Stimulated activated CD8-positive, alpha-beta memory T cell treated with anti-CD3 and anti-CD28 coated beads, Interleukin-7, amount 100 ng/mL, for 24 hours (primary cell): ENCODE data around the gene MICAL2.
"Not testable (repeated sequence)": the region's sequence is repeated elsewhere in the genome, so short reads cannot be mapped to it uniquely, and the experiment has no call there.

Source experiments
- DNase-seq: peaks from one replicate; pipeline ENCODE4 v3.0.0-alpha.2; 2020; ENCODE audit warnings: low read depth

The MICAL2 gene

GRCh38 chr11:12135185-12135584, 24.8 kb downstream of the MICAL2 start:
- DNase-seq = no peak

GRCh38 chr11:12137005-12137690, 26.8 kb downstream of the MICAL2 start:
- DNase-seq = no peak

DNA sequence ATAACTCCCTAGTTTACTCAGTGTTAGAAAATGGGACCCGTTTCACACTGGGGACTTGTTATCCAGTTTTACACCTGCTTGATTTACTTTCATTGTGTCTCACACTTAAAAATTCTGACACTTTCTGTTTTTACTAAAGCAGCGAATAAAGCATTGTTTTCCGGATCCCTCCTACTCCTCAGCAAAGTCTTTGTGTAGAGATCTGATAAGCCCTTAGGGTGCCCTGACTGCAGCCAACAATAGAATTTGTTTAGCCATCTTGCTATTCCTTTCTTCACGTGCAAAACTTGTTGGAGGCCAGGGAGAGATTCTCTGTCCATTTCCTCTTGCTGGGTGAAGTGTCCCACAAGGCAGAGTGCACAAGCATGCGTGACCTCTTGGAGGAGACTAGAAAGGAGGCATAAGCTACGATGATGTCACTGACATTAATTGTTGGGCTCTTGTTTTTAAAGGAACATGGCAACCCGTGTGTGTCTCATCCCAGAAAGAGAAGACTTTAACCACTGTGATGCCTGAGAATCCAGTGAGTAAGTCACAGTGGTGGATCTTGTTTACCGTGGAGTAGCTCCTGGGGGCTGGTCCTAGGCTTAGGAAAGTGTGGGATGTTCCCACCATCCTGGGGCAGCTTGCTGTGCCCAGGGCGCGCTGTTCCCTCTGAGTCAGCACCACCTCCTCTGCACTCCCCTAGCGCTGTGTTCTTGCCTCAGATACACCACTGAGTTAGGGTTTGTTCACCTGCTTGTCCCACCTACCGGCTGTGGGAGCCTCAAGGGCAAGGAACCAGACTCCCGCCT, 27.7 kb downstream of the MICAL2 start:
- DNase-seq = no peak

- no peak for DNase-seq
These were observed 28.9 kb downstream of the MICAL2 start for GRCh38 chr11:12139144-12139881.

GRCh38 chr11:12140186-12140793, 29.9 kb downstream of the MICAL2 start:
- no peak for DNase-seq

- no peak for DNase-seq
These were observed 30.9 kb downstream of the MICAL2 start for GRCh38 chr11:12141283-12141682.

GRCh38 chr11:12142176-12142575, 31.8 kb downstream of the MICAL2 start:
- DNase-seq = no peak

GRCh38 chr11:12142909-12143308, 32.5 kb downstream of the MICAL2 start:
- DNase-seq = no peak

GRCh38 chr11:12143461-12144258, 33.3 kb downstream of the MICAL2 start:
- no peak for DNase-seq

DNA sequence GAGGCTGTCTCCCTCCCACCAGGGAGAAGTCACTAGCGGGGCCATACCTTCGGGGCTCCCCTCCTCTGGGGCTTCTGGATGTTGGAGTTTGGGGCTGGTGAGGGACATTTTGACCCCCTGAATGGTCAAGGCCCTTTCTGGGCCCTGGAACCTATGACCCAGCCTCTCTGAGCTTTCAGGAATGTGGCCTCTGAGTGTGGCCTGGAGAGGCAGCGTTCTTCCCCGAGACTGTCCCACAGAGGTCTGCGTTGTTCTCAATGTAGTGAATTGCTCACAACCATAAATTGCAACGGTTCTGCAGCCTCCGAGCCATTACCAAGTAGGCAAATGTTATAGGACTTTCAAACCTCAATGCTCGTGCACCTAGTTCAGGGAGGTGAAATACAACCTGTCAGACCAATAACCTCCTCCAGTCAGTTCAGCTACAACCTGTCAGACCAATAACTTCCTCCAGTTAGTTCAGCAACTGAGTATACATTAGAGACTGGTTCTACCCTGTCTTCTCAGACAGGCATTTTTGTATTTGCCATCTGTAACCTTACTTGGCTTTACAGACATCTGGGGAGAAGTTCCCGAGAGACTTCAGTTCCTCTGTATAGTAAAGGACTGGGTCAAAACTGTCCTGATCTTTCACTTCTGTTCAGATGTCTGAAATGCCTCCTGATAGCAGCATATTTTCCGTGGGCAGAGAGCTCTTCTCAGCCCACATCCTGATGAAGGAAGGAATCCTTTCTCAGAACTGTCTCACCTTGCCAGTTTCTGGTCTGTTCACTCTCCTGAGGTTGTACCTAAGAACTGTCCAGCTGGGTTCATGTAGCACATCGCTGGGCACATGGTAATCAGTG, 34.2 kb downstream of the MICAL2 start:
- DNase-seq = no peak

DNA sequence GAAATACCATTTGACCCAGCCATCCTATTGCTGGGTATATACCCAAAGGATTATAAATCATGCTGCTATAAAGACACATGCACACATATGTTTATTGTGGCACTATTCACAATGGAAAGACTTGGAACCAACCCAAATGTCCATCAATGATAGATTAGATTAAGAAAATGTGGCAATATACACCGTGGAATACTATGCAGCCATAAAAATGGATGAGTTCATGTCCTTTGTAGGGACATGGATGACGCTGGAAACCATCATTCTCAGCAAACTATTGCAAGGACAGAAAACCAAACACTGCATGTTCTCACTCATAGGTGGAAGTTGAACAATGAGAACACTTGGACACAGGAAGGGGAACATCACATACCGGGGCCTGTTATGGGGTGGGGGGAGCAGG, 36.3 kb downstream of the MICAL2 start:
- DNase-seq = not testable (repeated sequence)

DNA sequence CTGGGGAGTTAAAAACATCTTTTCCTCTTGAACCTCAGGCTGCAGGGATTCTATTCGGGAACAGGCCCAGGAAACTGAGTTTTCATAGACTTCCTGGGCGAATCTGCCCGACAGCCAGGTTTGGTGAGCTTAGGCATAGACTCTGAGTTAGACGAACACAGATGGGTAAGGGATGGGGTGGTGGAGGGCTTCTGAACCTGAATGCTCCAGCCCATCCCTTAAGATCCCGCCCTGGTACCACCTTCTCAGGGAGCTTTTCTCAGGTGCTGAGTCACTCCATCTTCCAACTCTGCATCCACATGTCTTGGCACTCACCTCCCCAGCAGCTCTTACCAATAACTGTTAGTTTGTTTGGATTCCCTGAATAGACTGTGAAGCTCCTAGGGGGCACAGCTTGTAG, 37.4 kb downstream of the MICAL2 start:
- no peak for DNase-seq

DNA sequence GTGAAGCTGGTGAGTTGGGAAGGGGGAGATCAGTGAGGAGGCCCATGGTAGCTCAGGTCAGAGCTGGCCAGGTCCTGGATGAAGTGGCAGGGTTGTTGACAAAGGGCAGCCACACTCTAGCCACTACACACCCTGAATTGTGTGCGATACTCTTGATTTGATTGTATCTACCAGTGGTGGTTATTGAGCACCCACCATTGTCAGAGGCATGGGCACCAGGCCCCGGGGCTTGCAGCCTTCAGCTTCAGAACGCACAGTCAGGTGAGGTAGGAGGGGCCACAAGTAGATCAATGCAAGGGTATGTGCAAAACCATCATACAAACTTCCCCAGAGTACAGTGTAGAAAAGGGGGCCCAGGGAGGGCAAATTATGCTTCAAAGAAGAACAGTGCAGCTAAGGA, 38.1 kb downstream of the MICAL2 start:
- no peak for DNase-seq

DNA sequence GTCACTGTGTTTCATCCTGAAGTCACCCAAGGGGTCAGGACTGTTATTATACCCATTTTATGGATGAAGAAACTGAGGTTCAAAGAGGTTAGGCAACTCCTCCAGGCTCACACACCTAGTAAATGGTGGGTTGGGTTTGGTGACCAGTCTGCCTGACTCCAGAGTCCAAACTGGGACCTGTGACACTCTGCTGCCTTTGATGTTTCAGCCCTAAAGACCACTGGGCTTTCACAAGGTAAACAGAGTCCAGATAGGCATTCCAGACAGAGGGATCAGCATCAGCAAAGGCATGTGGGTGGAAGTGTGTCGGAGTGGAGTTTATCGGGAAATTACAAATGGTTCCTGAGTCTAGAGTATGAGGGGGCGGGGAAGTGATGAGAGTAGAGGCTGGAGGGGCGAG, 38.5 kb downstream of the MICAL2 start:
- no peak for DNase-seq

- DNase-seq = no peak
These were observed 39.4 kb downstream of the MICAL2 start for GRCh38 chr11:12149672-12150225.

- no peak for DNase-seq
These were observed 40.5 kb downstream of the MICAL2 start for GRCh38 chr11:12150831-12151382.

- no peak for DNase-seq
These were observed 41.9 kb downstream of the MICAL2 start for GRCh38 chr11:12152321-12152720.

- no peak for DNase-seq
These were observed 44.7 kb downstream of the MICAL2 start for GRCh38 chr11:12154871-12155668.

GRCh38 chr11:12155696-12156095, 45.3 kb downstream of the MICAL2 start:
- no peak for DNase-seq
